IMR-90 (cell line): ENCODE measurements around the gene NXN. TPM values are rescaled to one million over a fixed set of nuclear protein-coding genes. Genes with fewer than 3 reads are reported as not detected.
A peak's percentile ranks its signal among the peaks of the same experiment; 100 is the strongest.

Experiments used
- ATAC-seq: fragments of 200-7000 bp; cut with Tn5 transposase; 2 replicates; pipeline ENCODE4 v1.9.1; 2020; ENCODE audit warnings: low read depth, mild to moderate bottlenecking, moderate library complexity
- BruUV-seq: library from RNA; stranded (reverse); fragments of 400-500 nt; replicated peaks from 2 replicates; lab custom pipeline; 2021; lab: Mats Ljungman, UMichigan
- CTCF ChIA-PET: fragments of 300-600 bp; formaldehyde crosslinking; extraction: SDS; loops from one replicate; lab custom pipeline; 2021; ENCODE audit warnings: antibody characterized with exemption; lab: Yijun Ruan, JAX
- POLR2A ChIA-PET: fragments of 300-600 bp; sonication (Branson Sonifier 250); formaldehyde crosslinking; loops from one replicate; lab custom pipeline; 2022; ENCODE audit warnings: antibody characterized with exemption; ENCODE audit not compliant: unreplicated experiment; lab: Charles Lee
- DNase-seq: peaks from one replicate; pipeline ENCODE4 v3.0.0; 2013
- H2AFZ ChIP-seq: replicated peaks from 2 replicates; pipeline ENCODE3; 2013; ENCODE audit warnings: low read length, mild to moderate bottlenecking; ENCODE audit not compliant: poor library complexity
- H2AK5ac ChIP-seq: 2 replicates; pipeline ENCODE4 v1.6.1; 2013; ENCODE audit warnings: low read depth, low read length, inconsistent platforms
- H2AK9ac ChIP-seq: replicated peaks from 2 replicates; pipeline ENCODE3; 2013; ENCODE audit warnings: mild to moderate bottlenecking, low read depth, low read length, moderate library complexity; ENCODE audit not compliant: poor library complexity
- H2BK120ac ChIP-seq: 2 replicates; pipeline ENCODE4 v1.6.1; 2013; ENCODE audit warnings: low read depth, low read length, inconsistent platforms
- H2BK15ac ChIP-seq: 3 replicates; pipeline ENCODE4 v1.6.1; 2013; ENCODE audit warnings: low read depth, low read length, inconsistent platforms
- H2BK20ac ChIP-seq: 2 replicates; pipeline ENCODE4 v1.6.1; 2013; ENCODE audit warnings: low read depth, mild to moderate bottlenecking, inconsistent platforms, low read length, moderate library complexity
- H2BK5ac ChIP-seq: 2 replicates; pipeline ENCODE4 v1.6.1; 2013; ENCODE audit warnings: mild to moderate bottlenecking, low read depth, low read length, inconsistent platforms; ENCODE audit not compliant: poor library complexity, severe bottlenecking
- H3K14ac ChIP-seq: replicated peaks from 2 replicates; pipeline ENCODE4 v1.6.1; 2013; ENCODE audit warnings: low read depth, low read length, inconsistent platforms
- H3K18ac ChIP-seq: 2 replicates; pipeline ENCODE4 v1.6.1; 2013; ENCODE audit warnings: low read depth, low read length, control low read depth
- H3K23ac ChIP-seq: 2 replicates; pipeline ENCODE4 v1.6.1; 2013; ENCODE audit warnings: low read depth, low read length, inconsistent platforms
- H3K27ac ChIP-seq: 2 replicates; pipeline ENCODE4 v1.5.1; 2013; ENCODE audit warnings: mild to moderate bottlenecking, control low read depth, low read length; ENCODE audit not compliant: insufficient read depth
- H3K27me3 ChIP-seq: 2 replicates; pipeline ENCODE4 v1.6.1; 2013; ENCODE audit warnings: low read length; ENCODE audit not compliant: control insufficient read depth, insufficient read depth
- H3K36me3 ChIP-seq: 2 replicates; pipeline ENCODE4 v1.6.1; 2013; ENCODE audit warnings: low read length, mixed read lengths; ENCODE audit not compliant: control insufficient read depth, insufficient read depth
- H3K4ac ChIP-seq: 2 replicates; pipeline ENCODE4 v1.6.1; 2013; ENCODE audit warnings: low read depth, low read length, inconsistent platforms
- H3K4me1 ChIP-seq: 2 replicates; pipeline ENCODE4 v1.6.1; 2013; ENCODE audit warnings: low read length, mixed read lengths; ENCODE audit not compliant: control insufficient read depth, insufficient read depth
- H3K4me2 ChIP-seq: 2 replicates; pipeline ENCODE4 v1.6.1; 2013; ENCODE audit warnings: low read depth, mild to moderate bottlenecking, control low read depth, low read length, moderate library complexity
- H3K4me3 ChIP-seq: 2 replicates; pipeline ENCODE4 v1.5.1; 2013; ENCODE audit warnings: low read depth, mild to moderate bottlenecking, control low read depth, low read length, moderate library complexity; ENCODE audit not compliant: insufficient read depth
- H3K56ac ChIP-seq: 2 replicates; pipeline ENCODE4 v1.6.1; 2013; ENCODE audit warnings: low read length, inconsistent platforms; ENCODE audit not compliant: insufficient read depth; ENCODE audit errors: extremely low read depth
- H3K79me1 ChIP-seq, 2 experiments: 2 replicates each; pipeline ENCODE4 v1.6.1; 2013; ENCODE audit warnings: low read length in 2 of 2, inconsistent platforms in 1 of 2, low read depth in 1 of 2
- H3K9ac ChIP-seq: 2 replicates; pipeline ENCODE4 v1.6.1; 2013; ENCODE audit warnings: low read depth, low read length, control low read depth
- H3K9me1 ChIP-seq: 2 replicates; pipeline ENCODE4 v1.6.1; 2013; ENCODE audit warnings: low read length, inconsistent platforms; ENCODE audit not compliant: insufficient read depth
- H3K9me3 ChIP-seq: 2 replicates; pipeline ENCODE4 v1.6.1; 2013; ENCODE audit warnings: low read length; ENCODE audit not compliant: control insufficient read depth, insufficient read depth
- H4K20me1 ChIP-seq: 2 replicates; pipeline ENCODE4 v1.6.1; 2013; ENCODE audit warnings: low read length, inconsistent platforms; ENCODE audit not compliant: insufficient read depth
- H4K5ac ChIP-seq: 2 replicates; pipeline ENCODE4 v1.6.1; 2013; ENCODE audit warnings: mild to moderate bottlenecking, low read depth, low read length, control low read depth
- H4K8ac ChIP-seq, 2 experiments: 2 replicates each; pipeline ENCODE4 v1.6.1; 2013; ENCODE audit warnings: low read depth in 2 of 2, low read length in 2 of 2, control low read depth in 1 of 2, inconsistent platforms in 1 of 2
- H4K91ac ChIP-seq: 2 replicates; pipeline ENCODE4 v1.6.1; 2013; ENCODE audit warnings: low read depth, low read length, inconsistent platforms; ENCODE audit not compliant: insufficient read depth
- BHLHE40 ChIP-seq: fragments of 150-350 bp; IDR thresholded peaks from 2 replicates; pipeline ENCODE4 v1.6.1; 2016; ENCODE audit warnings: mild to moderate bottlenecking, low read depth, low read length
- CEBPB ChIP-seq: IDR thresholded peaks from 2 replicates; pipeline ENCODE4 v1.6.1; 2012; ENCODE audit warnings: low read depth, low read length, improper control_type of control experiment
- CHD1 ChIP-seq: IDR thresholded peaks from 2 replicates; pipeline ENCODE4 v1.6.1; 2012; ENCODE audit warnings: low read depth, low read length, improper control_type of control experiment
- CTCF ChIP-seq: conservative IDR thresholded peaks from 2 replicates; pipeline ENCODE4 v1.5.1; 2012; ENCODE audit warnings: mild to moderate bottlenecking, low read depth, low read length, improper control_type of control experiment
- ELK1 ChIP-seq: fragments of 150-350 bp; IDR thresholded peaks from 2 replicates; pipeline ENCODE4 v1.6.1; 2016; ENCODE audit warnings: low read depth, mild to moderate bottlenecking, low read length, moderate library complexity, borderline replicate concordance
- FOS ChIP-seq: fragments of 150-350 bp; IDR thresholded peaks from 2 replicates; pipeline ENCODE4 v1.6.1; 2016; ENCODE audit warnings: low read depth, low read length
- MAFK ChIP-seq: IDR thresholded peaks from 2 replicates; pipeline ENCODE4 v1.6.1; 2012; ENCODE audit warnings: low read depth, low read length, improper control_type of control experiment
- MAZ ChIP-seq: IDR thresholded peaks from 2 replicates; pipeline ENCODE4 v1.6.1; 2012; ENCODE audit warnings: low read depth, mild to moderate bottlenecking, low read length, improper control_type of control experiment, moderate library complexity, borderline replicate concordance
- MXI1 ChIP-seq: IDR thresholded peaks from 2 replicates; pipeline ENCODE4 v1.6.1; 2012; ENCODE audit warnings: low read depth, mild to moderate bottlenecking, low read length, moderate library complexity, borderline replicate concordance
- NFE2L2 ChIP-seq: fragments of 150-350 bp; IDR thresholded peaks from 2 replicates; pipeline ENCODE4 v1.6.1; 2016; ENCODE audit warnings: low read depth, mild to moderate bottlenecking, low read length
- POLR2A ChIP-seq: IDR thresholded peaks from 2 replicates; pipeline ENCODE4 v1.6.1; 2012; ENCODE audit warnings: mild to moderate bottlenecking, low read depth, low read length
- RAD21 ChIP-seq: IDR thresholded peaks from 2 replicates; pipeline ENCODE4 v1.6.1; 2012; ENCODE audit warnings: low read length, improper control_type of control experiment
- RCOR1 ChIP-seq: IDR thresholded peaks from 2 replicates; pipeline ENCODE4 v1.6.1; 2012; ENCODE audit warnings: mild to moderate bottlenecking, low read length, improper control_type of control experiment; ENCODE audit not compliant: insufficient replicate concordance
- RFX5 ChIP-seq: IDR thresholded peaks from 2 replicates; pipeline ENCODE4 v1.8.0; 2012; ENCODE audit warnings: low read depth, mild to moderate bottlenecking, low read length, moderate library complexity
- SMC3 ChIP-seq: fragments of 150-350 bp; IDR thresholded peaks from 2 replicates; pipeline ENCODE4 v1.6.1; 2016; ENCODE audit warnings: low read depth, mild to moderate bottlenecking, antibody characterized with exemption, low read length, moderate library complexity
- USF2 ChIP-seq: fragments of 150-350 bp; IDR thresholded peaks from 2 replicates; pipeline ENCODE4 v1.6.1; 2017; ENCODE audit warnings: mild to moderate bottlenecking, antibody characterized with exemption, low read length, low read depth
- WGBS, 2 experiments: methylation state at CpG; one replicate each; pipeline versions ENCODE4 v1.1.5 to v1.1.7; 2013; ENCODE audit warnings: missing lambda C conversion rate in 2 of 2; ENCODE audit not compliant: insufficient read length in 1 of 2; ENCODE audit errors: extremely low coverage in 2 of 2; 5-methylcytosine and 5-hydroxymethylcytosine counted together
- dilution Hi-C: fragments of 300-500 bp; cut with HindIII; formaldehyde crosslinking; loops from one replicate; pipeline ENCODE4 v1.14.3; 2018; ENCODE audit warnings: low sequenced_read_pairs; ENCODE audit not compliant: unreplicated experiment
- in situ Hi-C: fragments of 300-500 bp; cut with MboI; formaldehyde crosslinking; loops from 3 replicates; pipeline ENCODE4 v1.14.3; 2019; ENCODE audit warnings: low sequenced_read_pairs, inconsistent platforms, mixed read lengths
- intact Hi-C: fragments of 100-400 bp; cut with micrococcal nuclease; formaldehyde crosslinking; loops from 2 replicates; pipeline ENCODE4 v1.10.0; 2022
- polyA plus RNA-seq, 3 experiments: library from polyadenylated mRNA; depleted of rRNA; stranded (reverse); fragments of >200 nt; gene quantifications; 2 replicates each; pipeline ENCODE4 v1.2.3, GENCODE V29; 2012; ENCODE audit warnings: low replicate concordance in 1 of 3
- total RNA-seq: library from RNA; depleted of rRNA; stranded (reverse); fragments of >200 nt; gene quantifications from 2 replicates; pipeline ENCODE4 v1.2.3, GENCODE V29; 2012

Gene NXN
- total and polyA plus RNA-seq, 2 of the 4 experiments (the other 2 are of a cell fraction) = 52.5 to 116 TPM

- Histone ChIP-seq H3K14ac (no peak overlapping the region), H3K56ac (no peak overlapping the region), H3K18ac (no peak overlapping the region), H3K4me2 (no peak overlapping the region), H2AFZ (no peak overlapping the region), H4K8ac (no peak overlapping the region), H4K91ac (no peak overlapping the region), H4K5ac (no peak overlapping the region), H2BK20ac (no peak overlapping the region), H3K4ac (peak overlapping the region; percentile 9; the same call in 1 of the 2 replicates), H2BK120ac (no peak overlapping the region), H3K27ac (no peak overlapping the region), H3K4me3 (no peak overlapping the region), H4K20me1 (peaks cover 54% of the 10 kb centered on the region), H3K9me3 (no peaks in the 10 kb centered on the region), H3K79me1 (peaks cover 9 to 45% of the 10 kb centered on the region in 2 experiments; a peak in 2 of 4 replicates), H3K27me3 (no peaks in the 10 kb centered on the region), H3K9ac (no peak overlapping the region), H3K9me1 (peaks cover 23% of the 10 kb centered on the region), H3K23ac (no peak overlapping the region), H3K4me1 (peaks cover 44% of the 10 kb centered on the region), H3K36me3 (peaks cover 59% of the 10 kb centered on the region), H2BK5ac (no peak overlapping the region), H2AK9ac (no peak overlapping the region), H2BK15ac (no peak overlapping the region; the same call in 2 of the 3 replicates), H2AK5ac (0 out of 2 replicates have a peak overlapping the region, but pooled peaks have one; percentile 16)
- no peak for TF ChIP-seq CHD1
- no peak for TF ChIP-seq CEBPB
- TF ChIP-seq POLR2A = no peak
- no peak for TF ChIP-seq MXI1
- no peak for TF ChIP-seq RFX5
- no peak for TF ChIP-seq RAD21
- no peak for TF ChIP-seq MAZ
- no peak for TF ChIP-seq USF2
- no peak for TF ChIP-seq FOS
- no peak for TF ChIP-seq ELK1
- no peak for TF ChIP-seq MAFK
- TF ChIP-seq BHLHE40 = no peak
- TF ChIP-seq RCOR1 = no peak
- TF ChIP-seq NFE2L2 = no peak
- no peak for TF ChIP-seq CTCF
- no peak for TF ChIP-seq SMC3
- 80% methylated on average over 3 of the region's 13 CpGs; no CpG with 5 or more reads in 1 of the 2 experiments for WGBS, 2 experiments
- ChIA-PET POLR2A (no interaction called here), CTCF (no interaction called here)
- intact Hi-C loops (no loop called here), in situ Hi-C loops (no loop called here), dilution Hi-C loops (no loop called here)
- ATAC-seq (no peak), DNase-seq (no peak)
- BruUV-seq = no TSS peak
Measured at GRCh38 chr17:1004769-1005295, 25.3 kb upstream of the NXN start.
